Ishikawa (cell line): ENCODE data around the gene EFNA5.

Experiments
- CEBPB ChIP-seq: IDR thresholded peaks from 2 replicates; pipeline ENCODE4 v1.6.1; 2012
- CREB1 ChIP-seq: IDR thresholded peaks from 2 replicates; pipeline ENCODE4 v1.6.1; 2012; ENCODE audit warnings: low read depth
- EGR1 ChIP-seq: IDR thresholded peaks from 2 replicates; pipeline ENCODE4 v1.6.1; 2012
- EP300 ChIP-seq: IDR thresholded peaks from 2 replicates; pipeline ENCODE4 v1.6.1; 2012; ENCODE audit warnings: borderline replicate concordance
- FOXM1 ChIP-seq: IDR thresholded peaks from 2 replicates; pipeline ENCODE4 v1.6.1; 2012; ENCODE audit warnings: low read depth, borderline replicate concordance
- MAX ChIP-seq: IDR thresholded peaks from 2 replicates; pipeline ENCODE4 v1.6.1; 2012
- NFIC ChIP-seq: IDR thresholded peaks from 2 replicates; pipeline ENCODE4 v1.6.1; 2012
- RAD21 ChIP-seq: IDR thresholded peaks from 2 replicates; pipeline ENCODE4 v1.6.1; 2012; ENCODE audit warnings: low read depth
- TAF1 ChIP-seq: IDR thresholded peaks from 2 replicates; pipeline ENCODE4 v1.6.1; 2012; ENCODE audit warnings: low read depth, mild to moderate bottlenecking
- TCF12 ChIP-seq: IDR thresholded peaks from 2 replicates; pipeline ENCODE4 v1.6.1; 2012; ENCODE audit warnings: low read depth
- TEAD4 ChIP-seq: IDR thresholded peaks from 2 replicates; pipeline ENCODE4 v1.6.1; 2012
- USF1 ChIP-seq: IDR thresholded peaks from 2 replicates; pipeline ENCODE4 v1.6.1; 2012
- YY1 ChIP-seq: IDR thresholded peaks from 2 replicates; pipeline ENCODE4 v1.6.1; 2012; ENCODE audit warnings: low read depth
- ZBTB7A ChIP-seq: IDR thresholded peaks from 2 replicates; pipeline ENCODE4 v1.6.1; 2012; ENCODE audit warnings: low read depth
- TF ChIP-seq, protein P1 (sequence below): IDR thresholded peaks from 2 replicates; pipeline ENCODE4 v1.6.1; 2012; ENCODE audit warnings: low read depth, mild to moderate bottlenecking

The EFNA5 gene

GRCh38 chr5:107403228-107403953 is 267.3 kb downstream of the EFNA5 start:
- no peak for TF ChIP-seq TEAD4
- TF ChIP-seq MAX = 0 out of 2 replicates have a peak, but pooled peaks have one; percentile 1

- TF ChIP-seq ZBTB7A (no peak), EGR1 (no peak), FOXM1 (no peak), NFIC (peak; percentile 67; the same call in 1 of the 2 replicates), TAF1 (no peak), MAX (peak; percentile 64), TEAD4 (peak; percentile 50; the same call in 1 of the 2 replicates), RAD21 (no peak), TCF12 (peak; percentile 81), YY1 (0 out of 2 replicates have a peak, but pooled peaks have one; percentile 35), USF1 (no peak), CREB1 (no peak), EP300 (peak; percentile 55; the same call in 1 of the 2 replicates), CEBPB (0 out of 2 replicates have a peak, but pooled peaks have one; percentile 48)
- TF ChIP-seq, protein P1, sequence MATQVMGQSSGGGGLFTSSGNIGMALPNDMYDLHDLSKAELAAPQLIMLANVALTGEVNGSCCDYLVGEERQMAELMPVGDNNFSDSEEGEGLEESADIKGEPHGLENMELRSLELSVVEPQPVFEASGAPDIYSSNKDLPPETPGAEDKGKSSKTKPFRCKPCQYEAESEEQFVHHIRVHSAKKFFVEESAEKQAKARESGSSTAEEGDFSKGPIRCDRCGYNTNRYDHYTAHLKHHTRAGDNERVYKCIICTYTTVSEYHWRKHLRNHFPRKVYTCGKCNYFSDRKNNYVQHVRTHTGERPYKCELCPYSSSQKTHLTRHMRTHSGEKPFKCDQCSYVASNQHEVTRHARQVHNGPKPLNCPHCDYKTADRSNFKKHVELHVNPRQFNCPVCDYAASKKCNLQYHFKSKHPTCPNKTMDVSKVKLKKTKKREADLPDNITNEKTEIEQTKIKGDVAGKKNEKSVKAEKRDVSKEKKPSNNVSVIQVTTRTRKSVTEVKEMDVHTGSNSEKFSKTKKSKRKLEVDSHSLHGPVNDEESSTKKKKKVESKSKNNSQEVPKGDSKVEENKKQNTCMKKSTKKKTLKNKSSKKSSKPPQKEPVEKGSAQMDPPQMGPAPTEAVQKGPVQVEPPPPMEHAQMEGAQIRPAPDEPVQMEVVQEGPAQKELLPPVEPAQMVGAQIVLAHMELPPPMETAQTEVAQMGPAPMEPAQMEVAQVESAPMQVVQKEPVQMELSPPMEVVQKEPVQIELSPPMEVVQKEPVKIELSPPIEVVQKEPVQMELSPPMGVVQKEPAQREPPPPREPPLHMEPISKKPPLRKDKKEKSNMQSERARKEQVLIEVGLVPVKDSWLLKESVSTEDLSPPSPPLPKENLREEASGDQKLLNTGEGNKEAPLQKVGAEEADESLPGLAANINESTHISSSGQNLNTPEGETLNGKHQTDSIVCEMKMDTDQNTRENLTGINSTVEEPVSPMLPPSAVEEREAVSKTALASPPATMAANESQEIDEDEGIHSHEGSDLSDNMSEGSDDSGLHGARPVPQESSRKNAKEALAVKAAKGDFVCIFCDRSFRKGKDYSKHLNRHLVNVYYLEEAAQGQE = no peak
Observed at GRCh38 chr5:107402434-107403227, 268.1 kb downstream of the EFNA5 start.

GRCh38 chr5:107401470-107402122 is 269.1 kb downstream of the EFNA5 start:
- no peak for TF ChIP-seq NFIC
- no peak for TF ChIP-seq RAD21
- TF ChIP-seq TEAD4 = no peak
- TF ChIP-seq TAF1 = no peak
- TF ChIP-seq CREB1 = no peak
- TF ChIP-seq, protein P1 = no peak
- no peak for TF ChIP-seq TCF12
- TF ChIP-seq EP300 = no peak
- no peak for TF ChIP-seq EGR1
- no peak for TF ChIP-seq YY1
- no peak for TF ChIP-seq MAX
- no peak for TF ChIP-seq ZBTB7A
- TF ChIP-seq USF1 = no peak
- TF ChIP-seq CEBPB = no peak
- TF ChIP-seq FOXM1 = no peak

- TF ChIP-seq, protein P1 = no peak
- TF ChIP-seq RAD21 = no peak
- TF ChIP-seq EGR1 = no peak
- TF ChIP-seq YY1 = no peak
- TF ChIP-seq CREB1 = no peak
- no peak for TF ChIP-seq TEAD4
- TF ChIP-seq NFIC = no peak
- no peak for TF ChIP-seq FOXM1
- TF ChIP-seq ZBTB7A = no peak
- no peak for TF ChIP-seq MAX
- TF ChIP-seq TAF1 = no peak
- TF ChIP-seq EP300 = no peak
- TF ChIP-seq TCF12 = no peak
- no peak for TF ChIP-seq USF1
- no peak for TF ChIP-seq CEBPB
Observed at GRCh38 chr5:107400328-107400727, 270.4 kb downstream of the EFNA5 start.
